ENCODE results near the gene NT5DC3. TPM values are rescaled to one million over a fixed set of nuclear protein-coding genes. Genes with fewer than 3 reads are reported as not detected.

NT5DC3 gene
- total and polyA plus RNA-seq, 2 of the 13 experiments (the other 11 are each of a cell fraction or from before 2014, with no cell fraction given) = 3.2 to 6.6 TPM

- no peaks in the 10 kb centered on the region for H3K36me3 ChIP-seq (replicated peaks in 1 of 2; ENCODE audit: control insufficient read depth in 1 of 2, insufficient read depth in 2 of 2, low read length in 2 of 2)
- no peak overlapping the region for H3K4me3 ChIP-seq (replicated peaks in 1 of 3; ENCODE audit: insufficient read depth in 1 of 3, low read depth in 2 of 3, low read length in 3 of 3)
- 94% methylated on average over 6 of the region's 6 CpGs for WGBS (ENCODE audit: low lambda C conversion rate)
- H2AFZ ChIP-seq (ENCODE audit: low read length) = no peak overlapping the region
- no peaks in the 10 kb centered on the region for H3K27me3 ChIP-seq (ENCODE audit: control insufficient read depth in 1 of 2, insufficient read depth in 2 of 2, low read length in 2 of 2)
- ATAC-seq = no peak
- no peak for FAIRE-seq
- peaks cover 6% of the 10 kb centered on the region; the same call in 1 of the 2 replicates for H4K20me1 ChIP-seq (ENCODE audit: insufficient read depth, low read length)
- H3K79me2 ChIP-seq (ENCODE audit: insufficient read depth, low read length) = peaks cover 83% of the 10 kb centered on the region
- intact Hi-C loops (cut with micrococcal nuclease; ENCODE audit: unreplicated experiment) = no loop called here
- no peak for DNase-seq (ENCODE audit: low spot score)
- H3K9ac ChIP-seq (ENCODE audit: insufficient read depth, low read depth, low read length) = no peak overlapping the region
- POLR2A ChIA-PET = no interaction called here
- TF ChIP-seq KLF16 (CRISPR knock-in tag; IDR thresholded peaks at IDR 0.05) = no peak
- no peak for TF ChIP-seq ZNF841 (CRISPR knock-in tag; IDR thresholded peaks at IDR 0.05; ENCODE audit: borderline replicate concordance)
- TF ChIP-seq AHDC1 (CRISPR knock-in tag; IDR thresholded peaks at IDR 0.05; ENCODE audit: borderline replicate concordance) = no peak
- peaks cover 83% of the 10 kb centered on the region for H3K4me1 ChIP-seq (ENCODE audit: insufficient read depth, low read length)
- BruUV-seq (replicated peaks) = no TSS peak
- CTCF ChIA-PET (ENCODE audit: low intra/inter-chr PET ratio, low total read pairs) = no interaction called here
- H3K27ac ChIP-seq (ENCODE audit: extremely low read length, insufficient read depth, low read length) = no peak overlapping the region
- no peak overlapping the region for H3K4me2 ChIP-seq (ENCODE audit: low read depth, low read length)
- H3K9me3 ChIP-seq (ENCODE audit: low read length) = peaks cover 15% of the 10 kb centered on the region
- in situ Hi-C loops (cut with HindIII; ENCODE audit: extremely low pct_ligation_motif_present, low pct_unique_long_range_greater_than_20kb) = no loop called here
Observed at GRCh38 chr12:103833095-103833775, 7.8 kb downstream of the NT5DC3 start.

Measured in HepG2 (cell line).